ENCODE results near the gene PALLD.

The PALLD gene

DNA sequence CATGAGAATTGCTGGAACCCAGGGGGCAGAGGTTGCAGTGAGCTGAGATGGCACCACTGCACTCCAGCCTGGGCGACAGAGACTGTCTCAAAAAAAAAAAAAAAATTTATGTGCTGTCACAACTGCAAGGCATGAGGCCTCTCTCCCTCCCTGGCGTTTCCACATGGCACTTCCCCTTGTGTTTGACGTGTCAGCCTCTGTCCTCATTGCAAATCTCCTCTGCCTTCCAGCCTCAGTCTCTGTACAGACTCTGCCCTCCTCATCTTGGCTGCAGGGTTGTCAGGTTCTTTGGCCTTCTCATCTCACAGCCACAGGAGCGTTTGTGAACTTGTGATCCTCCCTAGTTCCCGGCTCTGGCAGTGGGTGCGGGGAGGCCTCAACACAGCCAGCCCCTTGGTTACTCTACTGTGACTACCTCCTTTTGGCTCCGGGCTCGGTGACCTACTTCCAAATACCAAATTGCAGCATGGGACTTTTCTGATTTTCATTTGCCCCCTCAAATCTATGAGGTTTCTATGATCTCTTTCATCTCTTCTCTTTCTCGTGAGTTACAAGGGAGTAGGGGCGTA, 263.2 kb downstream of the PALLD start:
- DNase-seq (ENCODE audit: low read depth, low spot score): no peak

DNA sequence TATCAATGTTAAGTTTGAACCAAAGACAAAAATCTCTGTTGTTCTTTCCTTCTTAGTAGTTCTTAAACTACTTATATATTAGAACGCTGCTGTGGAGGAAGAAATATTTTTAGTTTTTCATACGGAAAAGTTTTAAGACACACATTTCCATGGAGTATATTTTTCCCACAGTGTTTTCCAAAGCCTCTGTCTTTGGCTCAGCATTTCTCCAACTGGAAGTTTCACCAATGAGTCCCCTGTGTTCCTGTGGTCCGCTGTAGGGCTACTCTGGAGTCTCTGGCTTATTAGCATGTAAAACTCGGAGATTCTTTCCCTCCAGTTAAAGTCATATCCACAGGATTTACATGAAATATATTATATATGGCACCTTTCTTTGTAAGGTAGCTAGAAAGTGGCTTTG, 264.2 kb downstream of the PALLD start:
- DNase-seq (ENCODE audit: low read depth, low spot score): no peak

DNA sequence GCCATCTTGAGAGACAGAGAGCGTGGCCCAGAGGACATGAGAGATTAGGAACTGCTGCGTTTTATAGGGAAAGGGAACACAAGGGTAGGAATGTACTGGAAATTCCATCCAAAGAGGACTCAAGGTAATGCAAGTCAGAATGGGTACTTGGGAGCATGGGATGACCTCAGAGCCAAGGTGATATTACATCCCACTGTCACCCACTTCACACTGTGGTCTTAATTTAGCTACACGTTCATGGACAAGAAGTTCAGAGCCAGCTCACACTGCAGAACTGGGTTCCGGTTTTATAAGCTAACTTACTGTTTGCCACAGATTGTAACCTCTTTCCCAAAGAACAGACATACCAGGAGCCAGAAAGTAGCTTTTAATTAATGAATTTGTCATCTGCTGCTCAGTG, 268.5 kb downstream of the PALLD start:
- DNase-seq (ENCODE audit: low read depth, low spot score): no peak

DNA sequence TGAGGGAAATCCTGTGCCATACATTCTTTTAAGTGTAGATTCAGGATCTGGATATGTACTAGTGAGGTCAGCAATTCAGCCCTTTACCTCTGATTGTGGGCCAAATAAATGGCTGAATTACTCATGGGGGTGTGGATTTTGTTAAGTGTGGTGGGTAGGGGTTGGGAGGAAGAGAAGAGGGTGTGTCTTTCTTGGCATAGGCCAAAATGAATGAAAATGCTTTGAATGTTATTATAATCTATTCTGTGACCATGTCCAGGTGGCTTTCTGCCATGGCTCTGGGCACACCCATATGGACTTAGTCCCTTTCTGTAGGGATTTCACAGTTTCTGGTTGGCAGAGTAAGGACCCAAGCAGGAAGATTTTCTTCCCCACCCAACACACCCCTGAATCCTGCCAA, 268.9 kb downstream of the PALLD start:
- DNase-seq (ENCODE audit: low read depth, low spot score): no peak

DNA sequence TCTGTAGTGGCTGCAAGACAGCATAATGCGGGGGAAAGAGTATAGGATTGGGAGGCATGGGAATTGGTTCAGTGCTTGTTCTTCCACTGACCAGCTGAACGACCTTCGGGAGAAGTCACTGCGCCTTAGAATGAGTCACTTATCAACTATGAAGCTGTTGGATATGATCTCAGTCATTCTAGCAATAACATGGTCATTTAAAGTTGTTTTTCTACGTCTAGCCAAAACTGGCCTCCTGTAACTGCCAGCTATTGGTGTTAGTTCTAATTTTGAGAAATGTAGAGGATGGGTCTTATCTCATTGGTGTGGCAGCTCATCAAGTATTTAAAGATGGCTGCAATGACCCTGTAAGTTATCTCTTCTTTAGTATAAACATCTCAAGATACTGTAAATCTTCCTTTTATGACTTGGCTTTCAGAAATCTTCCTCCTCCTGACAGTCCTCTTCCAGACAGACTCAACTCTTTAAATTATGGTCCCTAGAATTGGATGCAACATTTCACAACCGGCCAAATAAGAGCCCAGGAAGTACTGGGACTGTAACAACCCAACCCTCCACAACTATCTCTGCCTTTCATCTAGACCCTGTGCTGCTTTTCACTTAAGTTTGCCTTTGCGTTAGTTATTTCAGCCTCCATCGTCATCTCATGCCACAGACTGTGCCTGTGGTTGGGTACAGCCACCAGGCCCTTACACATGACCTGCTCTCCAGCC, 269.9 kb downstream of the PALLD start:
- no peak for DNase-seq (ENCODE audit: low read depth, low spot score)

DNA sequence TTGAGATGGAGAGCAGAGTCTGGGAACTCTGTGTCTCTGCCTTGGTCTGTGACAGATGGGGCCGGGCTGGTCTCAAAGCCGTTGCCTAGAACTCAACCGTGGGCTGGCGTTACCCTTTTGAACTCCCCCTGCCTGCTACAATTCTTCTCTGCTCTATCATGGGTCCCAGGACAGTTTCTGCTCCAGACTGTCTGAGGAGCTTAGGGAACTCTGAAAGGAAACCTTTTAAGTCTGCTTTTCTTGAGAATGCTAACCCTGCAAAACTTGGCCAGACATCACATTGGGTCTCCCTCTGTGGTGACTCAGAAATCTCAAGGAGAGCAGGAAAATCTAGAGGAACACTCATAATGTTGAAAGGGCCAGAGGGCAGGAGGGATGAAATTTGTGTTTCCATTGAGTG, 272.6 kb downstream of the PALLD start:
- no peak for DNase-seq (ENCODE audit: low read depth, low spot score)

DNA sequence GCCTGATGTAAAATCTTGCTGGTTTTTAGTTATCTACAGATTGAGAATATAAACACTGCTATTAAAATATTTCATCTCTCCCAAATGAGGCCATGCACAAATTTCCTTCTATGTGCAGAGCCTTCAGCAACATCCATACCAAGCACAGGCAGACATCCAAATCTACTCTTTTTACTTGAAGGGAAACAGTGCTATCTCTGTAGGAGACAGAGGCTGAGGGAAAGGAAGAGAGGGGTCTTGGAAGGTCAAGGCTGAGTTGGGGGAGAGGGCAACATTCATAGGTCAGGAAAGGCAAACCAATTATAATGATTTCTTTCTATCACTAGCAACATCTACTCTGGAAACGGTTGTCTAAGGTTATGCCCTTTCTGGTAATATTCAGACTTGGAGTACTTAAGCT, 273.0 kb downstream of the PALLD start:
- no peak for DNase-seq (ENCODE audit: low read depth, low spot score)

DNA sequence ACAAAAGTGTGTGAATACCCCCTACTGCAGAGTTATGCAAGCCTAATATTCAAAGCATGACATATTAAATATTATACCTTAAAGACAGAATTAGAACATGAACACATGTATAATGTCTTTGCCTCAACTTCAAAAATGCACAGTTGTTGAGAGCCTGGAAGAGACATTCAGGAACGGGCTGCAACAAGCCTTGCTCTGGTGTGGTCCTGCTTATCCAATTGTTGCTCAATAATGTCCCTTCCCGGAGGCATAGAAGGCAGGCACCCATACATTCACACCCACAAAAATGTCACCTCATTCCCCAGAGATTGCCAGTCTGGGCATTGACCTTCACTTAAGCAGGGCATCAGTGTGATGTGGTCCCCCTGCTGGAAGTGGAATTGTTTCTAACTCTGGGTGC, 274.4 kb downstream of the PALLD start:
- no peak for DNase-seq (ENCODE audit: low read depth, low spot score)

DNA sequence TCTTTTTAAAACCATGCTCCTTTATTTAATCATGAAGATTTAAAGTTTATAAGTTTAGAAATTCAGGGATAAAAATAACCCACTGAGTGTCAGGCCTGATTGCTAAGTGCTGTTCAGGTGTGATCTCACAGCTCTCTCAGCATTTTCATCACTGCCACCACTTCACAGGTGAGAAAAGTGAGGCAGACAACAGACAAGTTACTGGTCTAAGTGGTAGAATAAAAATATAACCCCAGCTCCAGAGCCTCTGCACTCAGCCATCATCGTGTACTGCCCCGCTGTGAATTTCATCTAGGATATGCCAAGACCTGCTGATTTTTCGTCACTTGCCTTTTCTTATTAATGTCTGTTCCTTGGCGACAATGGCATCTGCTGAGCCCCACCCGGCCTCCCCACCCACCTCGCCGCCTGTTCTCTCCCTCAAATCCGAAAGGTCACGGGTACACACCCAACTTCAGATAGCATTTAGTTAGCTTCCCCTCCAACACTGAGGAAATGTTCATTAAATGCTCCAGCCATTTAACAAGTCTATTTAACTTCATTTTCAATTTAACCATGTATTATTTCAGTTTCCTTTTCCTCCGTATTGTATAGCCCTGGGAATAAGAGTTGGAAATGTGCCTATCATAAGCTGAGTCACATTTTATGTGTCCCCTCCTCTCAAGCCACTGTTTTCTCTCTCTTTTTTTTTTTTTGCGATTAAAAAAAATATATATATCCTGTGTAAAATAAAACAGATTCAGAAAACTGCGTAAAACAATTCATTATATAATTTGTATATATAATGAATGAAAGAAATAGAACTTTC, 276.7 kb downstream of the PALLD start:
- DNase-seq (ENCODE audit: low read depth, low spot score): no peak

DNA sequence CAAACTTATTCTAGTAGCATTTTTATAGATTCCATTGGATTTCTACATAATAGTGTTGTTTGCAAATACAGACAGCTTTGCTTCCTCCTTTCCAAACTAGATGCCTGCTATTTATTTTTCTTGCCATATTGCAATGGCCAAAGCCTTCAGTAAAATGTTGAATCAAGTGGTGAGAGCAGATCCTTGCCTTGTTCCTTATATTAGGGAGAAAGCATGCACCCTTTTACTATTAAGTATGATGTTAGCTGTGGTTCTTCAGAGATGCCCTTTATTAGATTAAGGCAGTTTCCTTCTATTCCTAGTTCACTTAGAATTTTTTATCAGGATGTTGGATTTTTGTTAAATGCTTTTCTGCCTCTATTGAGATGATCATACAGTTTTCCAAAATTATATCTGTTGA, 279.5 kb downstream of the PALLD start:
- no peak for DNase-seq (ENCODE audit: low read depth, low spot score)

DNA sequence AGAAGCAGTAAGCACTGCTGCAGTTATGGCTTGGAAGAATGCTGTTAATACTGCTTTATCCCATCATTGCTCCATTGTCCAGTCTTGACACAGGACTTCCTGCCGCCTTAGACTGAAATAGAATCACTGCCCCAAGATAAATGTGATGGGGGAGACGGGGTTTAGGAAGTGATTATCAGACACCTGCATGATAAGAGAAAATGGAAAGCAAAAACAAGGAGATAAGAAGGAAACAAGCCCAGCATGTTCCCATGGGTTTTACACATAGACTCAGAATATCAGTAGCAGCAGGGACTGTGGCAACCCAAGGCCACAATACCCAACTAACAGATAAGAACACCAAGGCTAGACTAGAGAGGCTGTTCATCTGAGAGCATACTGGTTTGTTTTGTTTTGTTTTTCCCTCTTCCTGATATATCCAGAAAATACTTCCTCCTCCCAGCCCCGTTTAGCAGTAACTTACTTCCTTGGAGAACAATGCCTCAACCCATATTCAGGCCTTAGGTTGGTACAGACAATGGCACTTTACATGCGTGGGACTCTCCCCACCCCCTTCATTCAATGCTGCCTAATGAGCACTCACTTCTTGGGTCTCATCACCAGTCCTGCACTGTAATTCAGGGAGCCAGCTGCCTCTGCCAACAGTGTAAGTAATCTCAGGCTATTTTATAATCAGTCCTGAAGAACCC, 280.6 kb downstream of the PALLD start:
- no peak for DNase-seq (ENCODE audit: low read depth, low spot score)

DNA sequence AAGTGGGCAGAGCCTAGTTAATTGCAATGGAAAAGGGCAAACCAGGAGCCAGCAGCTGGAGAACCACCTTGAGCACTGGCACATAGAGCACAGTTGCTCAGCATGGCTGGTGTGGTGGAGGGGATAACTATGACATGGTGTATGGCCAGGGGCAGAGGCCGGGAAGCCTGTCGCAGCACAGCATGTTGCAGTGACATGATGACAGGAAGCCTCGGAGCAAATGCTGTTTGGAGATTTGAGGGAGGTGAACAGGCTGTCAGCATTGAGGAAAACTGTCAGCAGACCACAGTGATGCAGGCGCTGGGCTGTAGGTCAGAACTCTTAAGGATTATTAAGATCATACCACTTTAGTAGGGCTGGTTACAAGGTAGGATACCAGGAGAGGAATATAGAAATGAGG, 284.5 kb downstream of the PALLD start:
- no peak for DNase-seq (ENCODE audit: low read depth, low spot score)

DNA sequence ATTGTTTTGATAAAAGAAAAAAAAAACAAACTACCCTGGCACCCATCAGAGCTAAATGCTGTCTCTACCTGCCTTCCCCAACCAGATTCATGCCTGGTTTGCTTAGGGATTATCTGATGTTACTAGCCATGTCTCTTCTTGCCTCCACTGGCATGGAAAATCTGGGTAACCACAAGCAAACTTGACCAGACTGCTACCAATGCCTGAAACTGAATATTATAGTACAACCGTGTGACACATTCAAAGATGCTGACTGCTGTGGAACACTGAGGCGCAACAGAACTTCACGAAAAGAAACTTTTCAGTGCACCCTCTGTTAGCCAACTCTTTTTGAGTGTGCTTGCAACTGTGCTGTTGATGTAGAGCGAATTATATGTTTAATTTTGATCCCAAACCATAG, 285.1 kb downstream of the PALLD start:
- DNase-seq (ENCODE audit: low read depth, low spot score): no peak

DNA sequence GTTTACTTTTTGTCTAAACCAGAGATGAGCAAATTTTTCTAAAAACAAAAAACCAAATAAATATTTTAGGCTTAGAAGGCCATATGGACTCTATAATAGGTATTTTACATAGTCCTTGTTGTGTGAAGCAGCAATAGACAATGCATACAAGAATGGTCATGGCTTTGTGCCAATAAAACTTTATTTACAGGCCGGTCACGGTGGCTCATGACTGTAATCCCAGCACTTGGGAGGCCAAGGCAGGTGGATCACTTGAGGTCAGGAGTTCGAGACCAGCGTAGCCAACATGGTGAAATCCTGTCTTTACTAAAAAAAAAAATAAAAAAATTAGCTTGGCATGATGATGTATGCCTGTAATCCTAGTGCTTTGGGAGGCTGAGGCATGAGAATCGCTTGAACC, 285.6 kb downstream of the PALLD start:
- no peak for DNase-seq (ENCODE audit: low read depth, low spot score)

DNA sequence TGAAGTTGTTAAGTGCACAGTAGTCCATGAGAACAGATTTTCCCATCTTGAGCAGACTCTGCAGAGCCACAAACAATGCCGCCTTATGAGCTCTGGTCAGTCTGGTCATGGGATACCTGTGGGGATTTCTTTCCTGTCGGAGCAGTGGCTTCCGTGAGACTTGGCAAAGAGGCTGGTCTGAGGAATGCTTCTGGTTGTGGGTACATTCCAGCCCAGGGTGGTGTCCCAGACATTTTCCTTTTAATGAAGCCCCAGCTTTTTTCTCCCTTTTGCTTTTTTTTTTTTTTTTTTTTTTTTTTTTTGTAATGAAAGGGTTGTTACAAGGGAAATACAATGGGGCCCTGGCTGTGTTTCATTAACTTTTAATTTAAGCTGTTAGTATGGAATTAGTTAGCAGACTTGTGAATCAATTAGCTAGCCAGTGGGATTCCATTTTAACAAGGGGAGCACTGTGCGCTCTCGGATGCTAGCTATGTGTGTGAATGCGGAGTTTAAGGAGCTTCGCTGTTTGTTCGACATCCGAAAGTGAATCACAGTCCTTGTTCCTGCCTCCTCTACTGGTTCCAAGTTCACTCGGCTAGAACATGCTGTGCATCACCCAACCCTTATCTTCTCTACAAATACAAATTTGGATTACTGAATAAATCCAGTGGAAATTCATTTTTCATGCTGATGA, 288.1 kb downstream of the PALLD start:
- no peak for DNase-seq (ENCODE audit: low read depth, low spot score)

DNA sequence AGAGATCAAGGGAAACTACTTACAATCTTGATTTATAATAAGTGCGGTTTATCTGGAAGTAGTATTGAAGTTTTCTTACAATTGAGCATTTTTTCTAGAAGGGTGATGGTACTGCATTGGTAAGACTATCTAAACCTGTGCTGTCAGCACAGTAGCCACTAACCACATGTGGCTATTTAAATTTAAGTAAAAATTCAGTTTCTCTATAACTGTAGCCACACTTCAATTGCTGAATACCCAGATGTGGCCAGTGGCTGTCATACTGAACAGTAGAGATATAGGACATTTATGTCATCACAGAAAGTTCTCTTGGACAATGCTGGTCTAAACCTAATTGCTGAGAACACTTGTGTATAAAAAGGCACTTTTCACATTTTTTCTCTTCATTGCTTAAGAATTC, 290.5 kb downstream of the PALLD start:
- DNase-seq (ENCODE audit: low read depth, low spot score): no peak

DNA sequence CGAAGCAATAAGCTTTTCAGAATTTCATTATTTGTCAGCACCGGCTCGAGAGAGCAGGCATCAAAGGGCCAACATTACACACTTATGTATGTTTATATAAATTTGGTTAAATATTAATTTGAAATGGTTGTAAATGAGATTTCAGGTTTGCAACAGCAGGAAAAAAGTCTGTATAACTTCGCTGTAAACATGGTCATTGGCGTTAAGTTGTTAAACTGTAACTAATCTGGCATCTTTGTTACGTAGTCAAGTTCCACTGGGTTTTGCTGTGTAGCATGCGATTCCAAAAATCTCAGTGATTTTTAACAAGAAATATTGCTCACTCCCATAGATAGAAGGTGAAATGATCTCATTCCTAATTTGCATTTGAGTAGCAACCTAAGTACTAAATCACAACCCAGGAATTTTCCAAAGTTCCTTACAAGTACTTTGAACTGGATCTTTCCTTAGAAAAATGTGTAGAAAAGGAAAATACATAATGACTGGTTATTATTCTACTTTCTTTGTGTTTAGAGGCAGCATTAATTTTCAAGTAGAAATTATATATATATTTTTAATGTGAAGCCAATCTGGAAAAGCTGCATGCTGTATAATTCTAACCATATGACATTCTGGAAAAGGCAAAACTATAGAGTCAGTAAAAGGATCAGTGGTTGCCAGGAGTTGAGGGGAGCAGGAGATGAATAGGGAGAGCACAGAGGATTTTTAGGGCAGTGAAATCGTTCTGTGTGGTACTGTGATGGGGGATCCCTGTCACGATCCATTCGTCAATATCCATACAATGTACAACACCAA, 291.1 kb downstream of the PALLD start:
- no peak for DNase-seq (ENCODE audit: low read depth, low spot score)

DNA sequence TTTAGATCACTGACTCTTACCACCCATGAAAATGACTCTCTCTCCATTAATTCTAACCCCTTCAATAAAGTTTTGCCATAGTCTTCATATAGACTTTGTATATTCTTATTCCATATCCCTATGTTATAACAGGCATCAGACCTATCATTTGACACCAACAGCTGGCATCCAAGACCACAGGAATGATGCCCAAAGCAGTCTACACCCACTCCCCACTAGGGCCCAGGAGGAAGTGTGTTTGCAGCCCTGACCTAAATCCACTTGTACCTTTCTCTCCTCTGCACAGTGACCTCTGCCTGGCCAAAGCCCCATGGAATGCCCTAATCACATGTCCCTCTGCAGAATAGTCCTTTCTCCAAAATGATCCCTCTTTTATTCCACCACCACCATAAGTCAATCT, 294.0 kb downstream of the PALLD start:
- no peak for DNase-seq (ENCODE audit: low read depth, low spot score)

DNA sequence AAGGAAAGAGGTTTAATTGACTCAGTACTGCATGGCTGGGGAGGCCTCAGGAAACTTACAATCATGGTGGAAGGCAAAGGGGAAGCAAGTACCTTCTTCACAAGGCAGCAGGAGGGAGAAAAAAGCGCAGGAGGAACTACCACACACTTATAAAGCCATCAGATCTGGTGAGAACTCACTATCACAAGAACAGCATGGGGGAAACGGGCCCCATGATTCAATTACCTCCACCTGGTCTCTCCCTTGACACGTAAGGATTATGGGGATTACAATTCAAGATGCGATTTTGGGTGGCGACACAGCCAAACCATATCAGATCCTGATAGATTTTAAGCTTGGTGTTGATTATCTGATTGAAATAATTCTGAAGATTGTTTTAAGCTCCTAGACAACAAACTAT, 294.5 kb downstream of the PALLD start:
- no peak for DNase-seq (ENCODE audit: low read depth, low spot score)

DNA sequence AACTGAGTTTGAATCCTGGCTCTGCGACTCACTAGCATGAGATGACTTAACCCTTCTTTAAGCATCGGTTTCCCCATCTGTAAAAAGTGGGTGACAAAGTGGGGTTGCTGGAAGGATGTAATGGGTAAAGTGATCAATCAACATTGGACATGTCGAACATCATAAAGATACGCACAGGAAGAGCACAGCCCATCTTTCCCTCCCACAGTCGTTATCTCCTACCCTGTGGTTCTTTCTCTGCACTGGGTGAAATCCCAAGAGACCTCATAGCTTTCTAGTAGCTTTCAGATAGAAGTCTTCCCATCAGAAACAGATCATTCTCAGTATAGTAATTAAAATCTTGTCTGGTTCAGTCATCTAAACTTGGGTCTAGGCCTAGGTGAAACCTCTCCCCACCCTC, 296.7 kb downstream of the PALLD start:
- DNase-seq (ENCODE audit: low read depth, low spot score): no peak

DNA sequence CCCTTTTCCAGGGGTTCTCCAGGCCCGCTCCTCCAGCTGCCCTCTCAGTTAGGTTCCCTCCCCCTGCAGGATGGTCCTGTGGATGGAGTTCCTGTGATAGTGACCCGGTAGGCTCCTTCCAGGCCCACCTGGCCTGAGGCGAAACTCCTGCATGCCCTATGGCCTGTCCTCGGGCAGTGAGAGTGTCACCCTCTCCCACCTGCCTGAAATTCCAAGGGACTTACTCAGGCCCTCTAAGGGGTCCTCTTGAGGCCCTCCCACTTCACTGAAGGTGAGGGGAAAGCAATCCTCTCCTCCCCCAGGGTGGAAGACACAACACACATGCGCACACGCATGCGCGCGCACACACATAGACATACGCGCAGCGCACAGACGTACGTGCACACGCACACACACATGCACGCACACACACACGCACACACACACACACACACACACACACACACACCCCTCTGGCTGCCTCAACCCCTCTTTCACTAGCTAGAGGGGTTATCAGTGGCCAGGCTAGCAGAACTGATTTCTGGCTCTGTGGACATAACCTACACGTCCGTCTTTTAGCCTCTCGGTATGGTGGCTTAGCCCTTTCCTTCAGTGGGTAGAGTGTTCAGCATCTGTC, 297.3 kb downstream of the PALLD start:
- DNase-seq (ENCODE audit: low read depth, low spot score): no peak

Measured in activated naive CD8-positive, alpha-beta T cell treated with anti-CD3 and anti-CD28 coated beads, Interleukin-2, amount 50 U/mL, for 16 hours (primary cell).